ENCODE results near the gene FARP1.

FARP1 gene

DNA sequence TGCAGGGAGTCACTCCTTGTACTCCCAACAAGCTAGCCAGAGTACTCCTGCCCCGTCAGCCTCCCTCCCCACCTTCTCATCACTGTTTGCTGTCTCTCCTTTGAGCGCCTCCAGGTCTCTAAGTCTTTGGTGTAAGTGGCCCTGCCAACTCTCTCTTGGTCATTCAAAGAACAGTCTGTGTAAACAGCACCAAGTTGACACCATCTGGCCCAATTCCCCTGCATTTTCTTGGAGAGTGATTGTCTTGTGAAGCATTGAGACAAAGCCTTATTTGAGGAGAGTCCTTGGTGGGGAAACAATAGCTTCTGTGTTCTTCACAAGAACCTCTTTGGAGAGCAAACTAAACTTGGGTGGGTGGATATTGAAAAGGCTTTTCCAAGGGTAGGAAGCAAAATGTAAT lies 148.8 kb downstream of the FARP1 start:
- no peak for DNase-seq

DNA sequence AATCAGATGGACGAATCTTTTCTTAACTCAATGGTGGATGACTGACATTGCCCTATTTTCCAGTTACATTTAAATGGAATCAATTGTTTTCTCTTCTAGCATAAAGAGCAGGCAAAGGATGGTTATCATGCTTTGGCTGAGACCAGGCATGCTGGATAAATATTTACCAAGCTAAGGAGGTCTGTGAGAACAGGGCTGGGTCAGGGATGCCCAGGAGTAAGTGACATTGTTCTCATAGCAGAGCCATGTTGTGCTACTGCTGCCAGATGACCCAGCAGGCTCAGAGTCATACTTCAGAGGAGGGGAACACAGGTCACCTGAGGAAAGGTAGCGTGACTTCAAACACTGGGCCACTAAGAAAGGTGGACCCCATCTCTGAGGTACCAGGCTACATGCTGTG lies 150.2 kb downstream of the FARP1 start:
- no peak for DNase-seq

DNA sequence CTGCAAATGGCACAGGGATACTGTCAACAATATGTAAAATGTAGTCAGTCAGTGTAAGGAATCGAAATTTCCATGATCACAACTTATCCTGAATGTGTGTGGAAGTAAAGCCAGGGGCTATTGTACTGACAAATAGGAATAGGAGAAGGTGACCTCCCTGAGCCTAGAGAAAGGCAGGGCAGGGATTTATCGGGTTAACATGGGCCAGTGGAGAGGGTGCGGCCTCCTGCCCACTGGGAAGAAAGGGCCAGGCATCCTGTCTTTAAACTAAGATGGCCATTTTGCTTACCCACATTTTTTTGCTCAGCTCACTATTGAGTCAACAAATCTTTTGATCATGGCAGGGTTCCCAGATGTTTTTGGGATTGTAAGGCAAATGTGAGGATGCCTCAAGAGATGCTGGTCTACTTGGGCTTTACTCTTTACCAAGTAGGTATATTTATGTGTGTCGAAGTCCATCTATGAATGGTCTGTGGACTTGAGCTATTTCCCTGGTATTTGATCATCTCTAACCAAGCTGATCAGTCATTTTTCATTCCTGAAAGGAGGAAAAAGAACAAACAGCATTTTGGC lies 150.8 kb downstream of the FARP1 start:
- DNase-seq, result no peak

DNA sequence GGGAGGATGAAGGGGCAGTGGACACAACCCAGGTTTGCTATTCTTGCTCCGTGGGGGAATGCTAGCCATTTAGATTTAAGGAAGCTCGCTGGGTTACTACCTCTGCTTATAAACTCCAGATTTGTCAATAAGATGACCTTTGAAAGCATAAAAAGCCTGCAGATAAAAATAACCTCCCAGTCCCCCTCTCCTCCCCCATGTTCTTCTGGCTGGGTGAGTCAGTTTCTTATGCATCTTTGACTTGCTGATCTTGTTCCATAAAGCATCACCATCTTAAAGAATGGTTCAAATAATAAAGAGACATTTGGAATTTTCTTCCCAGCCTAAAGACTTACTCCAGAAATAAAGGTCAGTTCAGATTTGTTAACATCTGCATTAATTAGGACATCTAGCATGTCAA lies 152.5 kb downstream of the FARP1 start:
- DNase-seq, result no peak

DNA sequence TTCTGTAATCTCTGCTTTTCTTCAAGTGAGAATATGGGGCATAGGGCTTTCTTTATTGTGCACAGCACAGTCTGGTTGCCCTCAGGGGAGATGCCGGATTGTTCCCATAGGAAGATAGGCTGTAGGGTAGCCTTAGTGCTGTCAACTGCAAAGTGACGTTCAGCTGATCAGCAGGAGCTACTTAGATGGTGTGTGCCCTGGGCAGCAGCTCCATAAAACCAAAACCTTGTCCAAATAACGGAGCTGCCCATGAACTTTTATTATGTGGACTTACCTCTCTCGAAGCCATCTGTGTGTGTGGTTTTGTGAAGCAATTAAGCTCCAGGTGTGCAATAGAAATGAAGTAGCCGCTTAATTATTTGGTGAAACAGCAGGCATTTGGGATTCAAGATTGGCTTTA lies 154.2 kb downstream of the FARP1 start:
- no peak for DNase-seq

DNA sequence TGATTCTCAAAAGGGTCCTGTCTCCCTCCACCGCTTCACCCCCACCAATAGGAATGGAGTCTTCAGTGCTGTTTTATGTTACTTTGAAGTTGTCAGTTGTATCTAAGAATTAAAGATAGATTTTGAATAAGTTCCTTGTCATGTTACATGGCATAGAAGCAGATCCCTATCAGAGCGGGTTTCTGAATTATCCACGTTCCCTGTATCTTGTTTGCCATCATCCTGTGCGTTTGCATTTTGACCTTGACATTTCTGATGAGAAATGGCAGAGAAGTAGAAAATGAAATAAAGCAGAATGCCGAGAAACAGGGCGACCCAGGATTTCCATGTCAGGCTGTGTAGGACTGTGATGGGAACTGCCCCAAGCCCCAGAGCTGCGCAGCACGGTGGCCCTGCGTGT lies 154.9 kb downstream of the FARP1 start:
- no peak for DNase-seq

DNA sequence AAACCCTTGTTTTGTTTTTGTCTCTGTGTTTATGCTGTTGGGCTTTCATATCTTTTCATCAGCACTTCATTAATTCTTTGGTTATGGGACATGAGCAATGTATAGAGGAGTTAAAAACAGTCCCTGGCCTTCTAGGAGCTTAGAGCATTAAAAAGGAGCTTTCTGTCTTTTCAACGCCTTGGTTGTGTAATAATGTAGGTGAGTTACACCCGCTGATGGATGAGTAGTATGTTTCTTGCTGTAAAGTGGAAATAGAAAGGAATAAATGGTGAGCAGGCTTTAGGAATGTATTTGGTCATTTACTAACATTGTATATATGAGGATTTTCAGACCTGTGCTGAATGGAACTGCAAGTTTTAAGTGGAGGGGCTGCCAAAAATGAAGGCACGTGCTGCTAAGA lies 155.7 kb downstream of the FARP1 start:
- no peak for DNase-seq

DNA sequence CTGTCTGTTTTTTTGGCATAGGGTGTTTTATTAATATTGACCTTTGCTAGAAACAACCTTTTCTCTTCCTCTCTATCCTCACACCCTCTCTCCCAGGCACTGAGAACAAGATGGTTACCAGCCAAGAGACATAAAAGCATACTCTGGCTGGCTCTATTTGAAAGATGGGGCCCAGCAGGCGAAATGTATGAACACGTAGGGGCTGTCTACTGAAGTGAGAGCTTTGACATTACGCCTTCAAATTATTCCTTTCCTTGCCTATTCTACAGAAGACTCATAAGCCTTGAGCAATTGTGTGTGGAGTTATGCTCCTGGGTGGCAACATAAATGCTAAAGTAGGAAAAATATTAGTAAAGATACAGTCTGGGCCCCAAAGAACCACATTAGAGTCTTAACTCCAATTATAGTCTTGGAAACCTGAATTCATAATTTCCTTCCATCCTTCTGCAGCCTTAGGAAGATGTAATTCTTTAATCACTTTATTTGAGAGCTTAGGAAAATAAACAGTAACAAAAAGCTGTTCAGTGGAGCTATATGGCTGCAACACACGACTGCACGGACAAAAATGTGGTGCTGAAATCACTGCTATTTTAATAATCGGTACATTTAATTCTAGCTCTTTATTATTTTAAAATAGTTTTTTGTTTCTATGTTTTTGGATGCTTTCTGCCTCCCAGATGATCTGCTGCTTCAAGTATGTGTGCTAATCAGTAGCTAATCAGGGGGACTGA lies 156.5 kb downstream of the FARP1 start:
- no peak for DNase-seq

DNA sequence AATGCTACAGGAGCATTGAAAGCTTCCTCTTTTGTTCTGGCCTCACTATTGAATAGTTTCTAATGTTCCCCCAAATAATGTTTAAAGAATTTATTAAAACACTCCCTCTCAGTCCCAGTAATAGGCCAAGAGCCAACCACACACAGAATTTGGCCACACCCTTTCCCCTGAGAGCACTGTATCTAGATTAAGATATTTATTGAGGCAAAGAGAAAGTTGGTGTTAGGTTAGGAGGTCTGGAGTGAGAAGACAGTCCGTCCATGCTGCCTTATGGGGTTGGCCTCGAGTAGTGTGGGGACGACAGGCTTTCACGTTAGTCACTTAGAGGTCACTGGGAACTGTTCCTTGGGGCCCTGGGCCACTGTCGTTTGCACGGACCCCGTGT lies 157.1 kb downstream of the FARP1 start:
- DNase-seq, result no peak

DNA sequence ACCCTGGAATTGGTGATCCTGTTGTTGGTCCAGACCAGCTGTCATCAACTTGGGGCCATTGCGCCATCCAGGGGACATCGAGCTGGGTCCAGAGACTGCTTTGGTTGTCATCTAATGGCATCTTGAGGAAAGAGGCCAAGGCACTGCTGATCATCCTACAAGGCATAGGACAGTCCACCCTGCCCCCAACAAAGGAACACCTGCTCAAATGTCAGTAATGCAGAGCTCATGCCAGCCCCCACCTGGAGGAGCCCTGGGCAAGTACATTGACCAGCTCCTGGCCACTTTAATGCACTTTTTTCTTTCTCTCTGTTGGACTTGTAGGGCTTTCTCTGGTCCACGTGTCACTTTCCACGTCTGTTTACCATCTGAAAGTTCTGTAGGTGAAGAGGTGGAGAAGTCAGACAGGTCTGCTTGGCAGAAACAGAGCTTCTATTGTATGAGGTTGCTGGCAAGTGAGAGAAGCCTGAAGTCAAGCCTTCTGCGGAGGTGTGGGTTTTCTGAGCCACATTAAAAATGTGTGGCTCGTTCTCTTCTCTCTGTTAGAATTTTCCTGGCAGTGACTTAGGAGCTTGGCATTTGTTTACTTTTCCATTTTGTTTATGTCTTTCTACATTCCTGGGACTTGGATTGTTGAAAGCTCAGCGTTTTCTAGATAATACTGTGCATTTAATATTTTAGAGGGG lies 158.2 kb downstream of the FARP1 start:
- DNase-seq, result no peak

DNA sequence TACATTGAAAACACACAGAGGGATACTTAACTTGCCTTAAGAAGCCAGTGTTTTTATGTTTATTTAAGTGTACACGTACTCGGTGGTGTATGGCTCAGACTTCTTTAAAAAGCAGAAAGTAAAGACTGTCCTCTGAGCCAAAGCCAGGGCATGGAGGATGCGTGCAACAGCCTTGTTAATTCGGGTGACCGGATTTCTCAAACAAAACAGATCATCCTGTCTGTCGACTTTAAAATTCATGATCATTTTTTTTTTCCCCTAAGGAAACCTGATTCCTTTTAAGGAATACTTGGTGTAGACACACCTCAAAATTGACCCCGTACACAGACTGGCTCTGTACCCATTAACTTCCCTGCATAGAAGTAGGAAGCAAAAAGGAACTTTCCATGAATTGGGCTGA lies 158.8 kb downstream of the FARP1 start:
- no peak for DNase-seq

DNA sequence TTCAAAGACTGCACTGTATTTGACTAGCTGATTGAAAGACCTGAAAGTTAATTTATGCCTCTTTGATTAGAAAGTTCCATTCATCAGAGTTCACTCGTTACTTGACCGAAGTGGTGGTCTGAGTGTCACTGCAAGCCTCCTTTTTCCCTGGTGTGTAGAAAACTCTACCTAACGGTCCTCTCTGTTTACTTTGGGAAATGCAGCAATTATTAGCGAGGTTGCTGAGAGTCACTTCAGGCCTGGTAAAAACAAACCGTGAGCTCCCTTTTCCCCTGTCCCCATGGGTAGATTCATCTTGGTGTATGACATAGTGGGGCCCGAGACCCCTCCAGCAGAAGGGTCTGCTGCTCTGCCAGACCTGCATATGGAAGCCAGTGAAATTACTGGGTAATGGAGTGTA lies 161.0 kb downstream of the FARP1 start:
- no peak for DNase-seq

DNA sequence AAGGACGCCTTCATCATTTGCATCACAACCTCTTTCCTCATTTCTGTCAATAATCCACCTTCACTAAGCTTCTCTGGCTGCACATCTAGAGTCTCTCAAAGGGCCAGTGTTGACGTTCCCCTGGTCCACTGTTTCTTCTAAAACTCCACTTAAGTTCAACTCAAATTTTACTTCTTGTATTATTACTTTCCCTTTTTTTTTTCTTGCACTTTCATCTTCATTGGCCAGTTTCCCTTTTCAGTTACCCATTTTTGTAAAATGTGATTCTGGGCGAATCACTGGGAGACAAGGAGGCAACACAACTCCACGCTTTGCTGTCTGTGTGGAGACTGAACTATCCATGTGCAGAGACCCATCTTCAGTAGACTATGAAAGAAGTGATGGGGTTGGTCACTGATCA lies 162.8 kb downstream of the FARP1 start:
- no peak for DNase-seq

DNA sequence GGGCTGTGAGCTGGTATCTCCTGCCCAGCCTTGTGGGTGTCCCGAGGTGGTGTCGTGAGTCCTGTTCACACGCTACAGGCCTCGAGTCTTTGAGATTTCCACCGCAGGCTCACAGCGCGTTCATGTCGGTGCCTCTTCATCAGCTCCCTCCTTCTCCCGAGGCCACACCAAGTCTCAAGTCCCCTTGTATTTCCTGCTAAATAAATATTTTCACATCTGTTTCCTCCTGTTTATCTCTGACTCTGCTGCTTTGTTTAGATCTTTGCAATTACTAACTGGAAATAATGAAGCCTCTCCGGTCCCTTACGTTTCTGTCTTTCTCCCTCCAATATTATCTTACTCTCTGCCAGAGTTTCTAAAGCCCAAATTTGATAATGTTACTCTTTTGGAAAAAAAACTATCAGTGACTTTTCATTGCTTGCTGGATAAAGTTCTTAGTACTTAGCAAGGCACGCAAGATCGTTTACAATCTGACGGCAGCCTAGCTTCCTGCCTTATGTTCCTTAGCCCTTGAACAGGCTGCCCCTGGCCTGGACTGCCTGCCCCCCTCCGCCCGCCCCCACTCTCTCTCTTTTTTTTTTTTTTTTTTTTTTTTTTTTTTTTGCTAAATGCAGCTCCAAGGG lies 164.7 kb downstream of the FARP1 start:
- no peak for DNase-seq

DNA sequence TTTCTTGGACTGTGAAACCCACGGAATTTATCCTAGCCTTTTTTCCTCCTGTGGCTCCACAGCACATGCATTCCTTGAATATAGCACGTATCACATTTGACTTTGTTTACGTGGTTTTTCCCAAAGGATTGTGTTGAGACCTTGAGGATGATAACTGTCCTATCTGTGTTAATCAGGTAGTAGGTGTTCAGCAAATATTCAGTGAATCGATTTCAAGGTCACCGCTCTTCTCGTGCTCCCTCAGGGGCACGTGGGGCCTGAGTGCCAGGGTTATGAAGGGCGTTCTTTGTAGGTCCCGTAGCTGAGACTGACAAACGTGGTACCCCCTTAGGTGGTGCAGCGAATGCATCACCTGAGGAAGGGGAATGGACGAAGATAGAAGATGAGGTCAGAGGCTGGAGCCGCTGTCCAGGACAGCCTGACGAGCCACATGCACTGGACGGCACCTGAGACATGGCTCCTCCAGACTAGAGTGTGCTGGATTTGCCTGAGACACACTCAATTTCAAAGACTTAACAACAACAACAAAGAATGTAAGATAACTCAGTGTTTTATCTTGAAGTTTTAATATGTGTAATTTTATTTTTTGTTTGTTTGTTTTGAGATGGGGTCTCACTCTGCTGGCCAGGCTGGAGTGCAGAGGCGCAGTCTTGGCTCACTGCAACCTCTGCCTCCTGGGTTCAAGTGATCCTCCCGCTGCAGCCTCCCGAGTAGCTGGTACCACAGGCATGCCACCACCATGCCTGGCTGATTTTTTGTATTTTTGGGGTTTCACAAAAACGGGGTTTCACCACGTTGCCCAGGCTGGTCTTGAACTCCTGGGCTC lies 165.4 kb downstream of the FARP1 start:
- DNase-seq, result no peak

DNA sequence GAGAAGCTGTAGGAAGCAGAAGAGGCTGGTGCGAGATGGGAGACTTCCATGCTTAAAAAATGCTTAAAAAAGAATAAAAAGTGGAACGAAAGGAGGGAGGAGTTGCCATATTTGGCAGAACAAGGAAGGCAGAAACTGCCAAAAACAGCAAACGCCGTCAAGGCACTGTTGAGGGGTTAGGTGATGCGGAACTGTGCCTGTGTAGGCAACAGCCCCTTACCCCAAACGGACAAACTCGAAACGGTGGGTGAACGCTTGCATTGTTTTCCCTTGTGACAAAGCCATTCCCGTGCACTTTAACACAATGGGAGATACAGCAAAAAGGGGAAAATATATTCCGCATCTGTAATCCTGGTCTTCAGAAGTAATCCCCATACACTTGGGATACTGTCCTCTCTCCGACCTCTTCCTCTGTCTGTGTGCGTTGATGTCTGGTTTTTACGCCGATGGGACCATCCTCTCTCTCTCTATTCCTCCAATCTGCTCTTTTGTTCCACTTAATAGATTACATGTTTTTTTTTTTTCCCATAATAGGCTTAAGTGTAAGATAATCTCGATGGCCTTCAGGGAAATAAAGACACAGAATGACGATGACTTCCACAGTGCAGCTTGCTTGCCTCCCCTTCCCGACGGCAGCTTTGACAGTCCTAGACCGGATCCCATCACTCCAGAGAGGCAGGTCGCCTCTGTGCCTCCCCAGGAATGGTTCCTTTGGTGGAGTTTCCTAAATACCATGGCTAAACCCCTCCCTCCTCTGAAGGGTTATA lies 166.9 kb downstream of the FARP1 start:
- no peak for DNase-seq

DNA sequence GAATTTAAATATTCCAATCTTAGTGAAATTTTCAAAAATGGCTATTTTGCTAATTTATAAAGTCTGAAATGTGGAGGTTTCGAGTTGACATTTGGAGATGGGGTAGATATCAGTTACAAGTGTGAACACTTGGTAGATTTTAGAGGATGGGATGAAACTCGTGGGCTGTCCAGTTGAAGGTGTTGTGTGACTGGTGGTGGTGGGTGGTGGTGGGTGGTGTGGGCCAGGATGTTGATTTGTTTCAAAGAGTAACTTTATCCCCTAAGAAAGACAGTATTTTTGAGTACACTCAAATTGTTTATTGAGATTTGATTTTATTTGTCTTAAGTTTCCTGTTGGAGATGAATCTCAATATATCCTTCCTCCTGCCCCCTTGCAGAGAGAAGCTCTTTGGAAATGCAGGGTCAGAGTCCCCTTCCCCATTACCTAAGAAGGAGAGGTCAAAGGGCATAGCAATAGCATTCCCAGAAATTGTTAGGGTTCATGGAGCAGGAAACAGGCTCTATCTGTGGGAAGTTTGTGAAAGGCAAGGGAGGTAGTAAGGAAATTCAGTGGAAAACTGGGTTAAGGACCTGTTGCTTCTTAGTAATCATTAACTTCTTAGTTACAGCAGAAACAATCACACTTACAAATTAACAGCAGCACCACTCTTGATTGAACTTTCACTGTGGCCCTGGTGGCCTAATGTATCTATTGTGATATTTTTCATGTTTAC lies 167.7 kb downstream of the FARP1 start:
- DNase-seq, result no peak

DNA sequence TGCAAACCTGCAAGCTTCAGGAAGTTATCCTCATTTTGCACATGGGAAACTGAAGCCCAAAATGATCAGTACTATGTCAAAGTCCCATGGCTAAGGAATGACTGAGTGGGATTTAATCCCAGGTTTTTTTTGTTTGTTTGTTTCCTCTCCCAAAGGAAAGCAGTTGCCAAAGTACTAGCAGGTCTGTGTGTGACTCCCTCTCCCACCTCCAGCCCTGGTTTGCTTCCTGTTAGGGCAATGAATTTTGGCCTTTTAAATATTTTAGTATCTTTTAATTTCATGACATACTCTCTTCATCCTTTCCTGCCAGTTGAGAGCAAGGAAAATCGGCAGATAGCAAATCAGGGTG lies 168.3 kb downstream of the FARP1 start:
- no peak for DNase-seq

DNA sequence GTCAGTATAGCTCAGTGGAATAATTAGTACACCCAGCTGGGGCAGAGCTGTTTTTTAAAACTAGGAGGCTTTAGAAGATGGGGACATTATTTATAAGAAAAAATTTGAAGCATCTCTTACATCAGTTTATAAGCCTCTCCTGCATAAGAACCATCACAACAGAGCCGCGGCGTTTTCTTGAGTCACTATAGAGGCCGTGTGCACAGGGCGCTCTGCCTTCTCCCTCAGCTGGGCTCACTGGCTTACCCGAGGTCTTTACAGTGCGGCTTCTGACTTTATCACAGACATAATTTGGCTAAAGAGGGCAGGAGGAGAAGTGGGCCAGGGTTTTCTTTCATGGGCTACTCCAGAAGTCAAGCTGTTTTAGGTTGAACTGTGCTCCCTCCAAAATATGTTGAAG lies 169.7 kb downstream of the FARP1 start:
- no peak for DNase-seq

DNA sequence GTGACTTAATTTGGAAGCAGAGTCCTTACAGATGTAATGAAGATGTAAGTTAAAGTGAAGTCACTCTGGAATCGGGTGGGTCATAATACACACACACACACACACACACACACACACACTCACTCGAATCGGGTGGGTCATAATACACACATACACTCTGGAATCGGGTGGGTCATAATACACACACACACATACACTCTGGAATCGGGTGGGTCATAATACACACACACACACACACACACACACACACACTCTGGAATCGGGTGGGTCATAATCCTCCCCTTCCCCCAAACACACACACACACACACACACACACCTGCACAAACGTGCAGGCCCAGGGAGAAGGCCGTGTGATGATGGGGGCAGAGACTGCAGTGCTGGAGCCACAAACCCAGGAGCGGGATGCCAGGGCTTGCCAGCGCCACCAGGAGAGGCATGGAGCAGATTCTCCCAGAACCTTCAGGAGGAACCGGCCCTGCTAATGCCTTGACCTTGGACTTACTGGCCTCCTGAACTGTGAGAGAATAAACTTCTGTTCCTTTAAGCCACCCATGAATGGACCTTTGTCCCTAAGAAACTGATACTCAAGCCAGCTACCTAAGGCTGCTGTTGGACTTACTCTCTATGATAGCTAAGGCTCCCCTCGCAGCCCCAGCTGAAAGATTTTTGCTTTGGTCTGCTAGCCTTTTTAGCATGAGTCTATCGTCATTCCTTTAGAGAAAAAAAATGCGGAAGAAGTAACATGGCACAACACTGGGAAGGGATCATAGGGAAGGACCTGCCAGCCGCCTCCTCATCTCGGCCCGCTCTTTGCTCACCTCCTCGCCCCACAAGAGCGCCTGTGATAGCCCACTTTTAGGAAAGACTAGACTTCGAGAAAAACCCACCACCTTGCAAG lies 170.4 kb downstream of the FARP1 start:
- DNase-seq, result no peak

DNA sequence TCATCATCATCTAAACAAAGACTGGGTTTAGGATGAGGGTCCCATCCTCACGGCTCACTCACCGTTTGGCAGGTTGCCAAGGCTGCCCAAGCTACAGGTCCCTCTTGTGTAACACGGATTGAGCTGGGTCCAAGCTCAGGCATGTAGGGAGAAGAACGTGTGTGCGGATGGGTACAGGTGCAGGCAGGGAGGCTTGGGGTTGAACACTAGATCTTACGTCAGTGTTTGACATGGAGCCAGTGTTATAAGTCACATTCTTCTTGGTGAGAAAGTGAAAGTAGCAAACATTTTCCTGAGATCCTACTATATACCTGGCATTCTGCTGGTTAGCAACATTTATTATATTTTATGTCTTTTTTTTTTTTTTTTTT lies 171.0 kb downstream of the FARP1 start:
- DNase-seq, result no peak
